Adrenal gland (tissue), 12 donors: ENCODE data around the gene TEX35. TPM values are rescaled to one million over a fixed set of nuclear protein-coding genes. Genes with fewer than 3 reads are reported as not detected.

Experiments
- DNase-seq, 7 donors: peaks; one replicate each; pipeline ENCODE4 v3.0.0-alpha.2; 2019 to 2020
- H3K27ac ChIP-seq, 5 donors: fragments of 200-600 bp; sonication (generic) in 4 of 5; 1 replicate in 3 of 5; 2 replicates in 2 of 5; pipeline versions ENCODE4 v1.5.1 to v1.8.0; 2016 to 2020; ENCODE audit warnings: mild to moderate bottlenecking in 1 of 5
- H3K27me3 ChIP-seq: fragments of 200-600 bp; 2 replicates; pipeline ENCODE4 v1.8.0; 2021
- H3K36me3 ChIP-seq, 2 donors: fragments of 200-600 bp; replicated peaks in 1 of 2; 1 replicate in 1 of 2; 2 replicates in 1 of 2; pipeline versions ENCODE4 v1.5.1 to v1.8.0; 2018 to 2022
- H3K4me1 ChIP-seq, 2 donors: fragments of 200-600 bp; replicated peaks in 1 of 2; 1 replicate in 1 of 2; 2 replicates in 1 of 2; pipeline versions ENCODE4 v1.5.1 to v1.8.0; 2018 to 2021
- H3K4me3 ChIP-seq, 4 donors: fragments of 200-600 bp; sonication (generic) in 3 of 4; one replicate each; pipeline ENCODE4 v1.5.1; 2016 to 2018
- H3K9me3 ChIP-seq, 3 donors: fragments of 200-600 bp; sonication (generic) in 1 of 3; replicated peaks in 1 of 3; 1 replicate in 2 of 3; 2 replicates in 1 of 3; pipeline versions ENCODE4 v1.5.1 to v1.8.0; 2016 to 2021
- POLR2A ChIP-seq, 2 donors: fragments of 450-650 bp; IDR thresholded peaks; one replicate each; pipeline ENCODE4 v1.6.1; 2017; ENCODE audit warnings: antibody characterized with exemption in 2 of 2, mild to moderate bottlenecking in 2 of 2, moderate library complexity in 1 of 2
- WGBS, 4 donors: extraction: QIAGEN DNeasy Blood & Tissue Kit in 2 of 4; methylation state at CpG; one replicate each; pipeline versions ENCODE4 v1.1.5 to v1.1.7; 2013 to 2017; 5-methylcytosine and 5-hydroxymethylcytosine counted together
- intact Hi-C, 2 donors: fragments of 100-400 bp; cut with DNase I; formaldehyde crosslinking; loops; one replicate each; pipeline versions ENCODE4 v1.14.1 to v1.15.0; 2022 to 2023
- polyA plus RNA-seq, 3 donors: library from polyadenylated mRNA; stranded (reverse); fragments of 200-250 nt in 2 of 3; fragments of 350-450 nt in 1 of 3; fragmentation: Illumina TruSeq in 1 of 3; extraction: RNeasy Lipid Tissue Mini Kit (QIAGEN cat#74804) in 1 of 3; gene quantifications; one replicate each; pipeline ENCODE4 v1.2.3, GENCODE V29; 2013 to 2014
- total RNA-seq, 9 donors: library from RNA; depleted of rRNA in 4 of 9; stranded (reverse); fragments of >200 nt in 4 of 9; fragments of 120-200 nt in 1 of 9; fragmentation: NEBNext Ultra II Directional in 1 of 9; extraction: Animal tissue kit (Norgen Biotek cat#: 25700) in 1 of 9; gene quantifications; one replicate each; pipeline versions ENCODE4 v1.1.0 to v1.2.4, GENCODE V29; 2013 to 2023
- TF ChIP-seq, protein P1 (sequence below), 6 experiments: fragments of 450-650 bp in 4 of 6; fragments of 200-600 bp in 2 of 6; sonication (generic) in 1 of 6; IDR thresholded peaks; 1 replicate in 5 of 6; 2 replicates in 1 of 6; pipeline versions ENCODE4 v1.5.1 to v1.8.0; 2016 to 2021; ENCODE audit warnings: antibody characterized with exemption in 6 of 6, mild to moderate bottlenecking in 2 of 6, moderate library complexity in 1 of 6
- donor health status: healthy with polysubstance abuse.
- donor health status: Bipolar disorder and iron deficiency.
- donor health status: DM: yes; HTN: yes; CAD: no.
- donor health status: DM: no; HTN: no; CAD: no.
- donor health status: DM: no; HTN: no; CAD: no.
- donor health status: DM: yes; HTN: yes; CAD: no.

Gene TEX35
- total and polyA plus RNA-seq, 12 donors, result not detected

DNA sequence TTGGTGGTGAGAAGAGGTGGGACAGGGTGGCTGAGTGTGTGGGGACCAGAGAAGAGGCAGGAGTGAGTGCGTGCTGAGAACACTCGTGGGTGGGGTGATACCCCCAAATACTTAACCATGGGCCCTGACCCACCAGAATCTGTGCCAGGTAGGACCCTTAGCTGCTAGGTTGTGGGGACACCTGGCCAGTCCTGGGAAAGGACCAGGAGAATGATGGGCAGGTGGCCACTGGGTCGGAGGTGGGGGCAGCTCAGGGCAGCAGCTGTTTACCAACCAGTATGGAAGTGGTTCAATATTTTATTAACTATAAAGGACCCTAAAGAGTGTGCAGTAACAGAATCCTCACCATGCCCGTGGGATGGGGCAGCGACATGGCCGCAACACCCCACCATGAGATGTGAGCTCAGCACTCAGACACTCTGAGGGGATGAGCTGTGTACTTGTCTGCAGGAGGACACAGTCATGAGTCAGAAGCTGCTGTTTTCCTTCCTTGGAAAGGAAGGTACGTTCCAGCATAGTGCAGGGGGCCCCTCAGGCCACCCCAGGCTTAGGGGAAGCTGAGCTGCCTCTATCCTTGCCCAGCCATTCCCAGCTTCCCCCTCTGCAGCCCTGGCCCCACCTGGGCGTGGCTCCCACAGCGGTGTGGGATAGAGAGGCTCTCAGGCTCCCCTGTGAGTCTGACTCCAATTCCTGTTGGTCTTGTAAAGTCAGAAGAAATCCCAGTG lies 25.4 kb downstream of the TEX35 start:
- Histone ChIP-seq H3K9me3 (no peaks in the 10 kb centered on the region), H3K27me3 (no peaks in the 10 kb centered on the region), H3K27ac (no peak overlapping the region), H3K4me1 (peaks cover 3 to 4% of the 10 kb centered on the region in 2 donors), H3K4me3 (no peak overlapping the region), H3K36me3 (no peaks in the 10 kb centered on the region)
- intact Hi-C loops, result no loop called here
- peak in 1 of 7 donors; percentile 37 for DNase-seq
- TF ChIP-seq POLR2A (IDR thresholded peaks at IDR 0.05), result no peak
- TF ChIP-seq, protein P1, sequence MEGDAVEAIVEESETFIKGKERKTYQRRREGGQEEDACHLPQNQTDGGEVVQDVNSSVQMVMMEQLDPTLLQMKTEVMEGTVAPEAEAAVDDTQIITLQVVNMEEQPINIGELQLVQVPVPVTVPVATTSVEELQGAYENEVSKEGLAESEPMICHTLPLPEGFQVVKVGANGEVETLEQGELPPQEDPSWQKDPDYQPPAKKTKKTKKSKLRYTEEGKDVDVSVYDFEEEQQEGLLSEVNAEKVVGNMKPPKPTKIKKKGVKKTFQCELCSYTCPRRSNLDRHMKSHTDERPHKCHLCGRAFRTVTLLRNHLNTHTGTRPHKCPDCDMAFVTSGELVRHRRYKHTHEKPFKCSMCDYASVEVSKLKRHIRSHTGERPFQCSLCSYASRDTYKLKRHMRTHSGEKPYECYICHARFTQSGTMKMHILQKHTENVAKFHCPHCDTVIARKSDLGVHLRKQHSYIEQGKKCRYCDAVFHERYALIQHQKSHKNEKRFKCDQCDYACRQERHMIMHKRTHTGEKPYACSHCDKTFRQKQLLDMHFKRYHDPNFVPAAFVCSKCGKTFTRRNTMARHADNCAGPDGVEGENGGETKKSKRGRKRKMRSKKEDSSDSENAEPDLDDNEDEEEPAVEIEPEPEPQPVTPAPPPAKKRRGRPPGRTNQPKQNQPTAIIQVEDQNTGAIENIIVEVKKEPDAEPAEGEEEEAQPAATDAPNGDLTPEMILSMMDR (IDR thresholded peaks at IDR 0.05), result no peak
- 78 to 89% (median 79%) methylated on average over 7 to 9 of the region's 9 CpGs for WGBS, 4 donors

DNA sequence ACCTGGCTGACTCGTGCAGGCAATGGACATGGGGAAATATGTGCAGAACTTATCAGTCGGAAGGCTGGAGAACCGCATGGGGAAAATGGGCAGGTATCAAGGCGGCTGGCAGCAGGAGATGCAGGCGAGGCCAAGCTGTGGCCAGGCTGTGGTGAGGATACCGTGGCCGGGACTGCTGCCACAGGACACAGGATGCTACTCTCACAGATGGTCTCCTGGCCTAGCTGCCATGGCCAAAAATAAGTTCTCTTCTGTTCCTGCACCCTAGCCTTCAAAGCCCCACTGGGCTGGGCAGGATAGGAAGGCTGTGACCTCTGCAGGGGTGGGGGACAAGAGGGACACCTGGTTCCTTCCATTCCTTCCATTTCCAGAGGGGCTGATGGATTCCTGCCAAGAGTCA lies 26.4 kb downstream of the TEX35 start:
- intact Hi-C loops, result no loop called here
- Histone ChIP-seq H3K4me3 (no peak overlapping the region), H3K9me3 (no peaks in the 10 kb centered on the region), H3K27ac (no peak overlapping the region), H3K36me3 (no peaks in the 10 kb centered on the region), H3K4me1 (peaks cover 4 to 6% of the 10 kb centered on the region in 2 donors), H3K27me3 (no peaks in the 10 kb centered on the region)
- TF ChIP-seq, protein P1 (IDR thresholded peaks at IDR 0.05), result no peak
- no peak for TF ChIP-seq POLR2A (IDR thresholded peaks at IDR 0.05)
- DNase-seq, result peak in 1 of 7 donors; percentile 43
- 83 to 91% (median 88%) methylated on average over 6 to 7 of the region's 7 CpGs for WGBS, 4 donors

DNA sequence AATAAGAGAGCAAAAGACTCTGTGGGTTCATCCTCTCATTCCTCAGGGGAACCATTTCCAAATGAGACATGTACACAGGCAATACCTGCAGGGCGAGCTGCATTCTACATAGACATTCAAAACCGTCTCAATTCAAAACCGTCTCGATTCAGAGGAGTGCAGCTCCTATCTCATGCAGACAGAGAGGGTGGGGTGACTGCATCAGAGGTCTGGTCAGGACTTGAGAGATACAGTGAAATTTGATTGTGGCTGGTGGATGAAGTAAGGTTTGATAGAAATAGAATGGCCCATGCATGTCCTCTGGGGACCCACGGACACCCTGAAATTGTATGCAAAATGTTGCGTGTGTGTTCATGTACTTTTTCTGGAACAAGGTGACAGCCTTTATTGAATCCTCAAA lies 27.3 kb downstream of the TEX35 start:
- intact Hi-C loops, result loop anchor here in 1 of 2 donors (5.0 kb wide), 2 partner anchors 212 to 462 kb away; no protein-coding TSS in a partner anchor
- peak in 1 of 7 donors; percentile 23 for DNase-seq
- no peaks in the 10 kb centered on the region for H3K36me3 ChIP-seq
- WGBS, 4 donors, result 72 to 89% (median 84%) methylated on average over 6 of the region's 6 CpGs
- H3K4me1 ChIP-seq, result peaks cover 4 to 6% of the 10 kb centered on the region in 2 donors
- H3K4me3 ChIP-seq, result no peak overlapping the region
- H3K9me3 ChIP-seq, result no peaks in the 10 kb centered on the region
- no peak overlapping the region for H3K27ac ChIP-seq
- no peaks in the 10 kb centered on the region for H3K27me3 ChIP-seq
- no peak for TF ChIP-seq POLR2A (IDR thresholded peaks at IDR 0.05)
- TF ChIP-seq, protein P1 (IDR thresholded peaks at IDR 0.05), result no peak

DNA sequence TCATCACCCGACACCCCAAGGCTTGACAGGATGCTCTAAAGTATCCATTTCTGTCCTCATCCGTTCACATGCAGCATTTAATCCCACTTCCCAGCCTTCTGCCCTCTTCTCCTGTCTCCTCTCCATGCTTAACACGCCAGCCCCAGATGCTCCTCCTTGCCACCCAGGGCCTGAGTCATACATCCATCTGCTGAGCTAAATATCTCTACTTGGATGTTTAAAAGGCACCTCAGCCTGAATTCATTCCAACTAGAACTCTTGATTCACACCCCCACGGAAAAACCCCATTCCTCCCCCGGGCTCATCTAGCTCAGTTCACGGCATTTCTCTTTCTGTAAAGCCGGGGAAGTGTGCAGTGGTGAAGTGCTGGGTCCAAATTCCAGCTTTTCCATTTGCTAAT lies 27.7 kb downstream of the TEX35 start:
- intact Hi-C loops, result loop anchor here in 1 of 2 donors (5.0 kb wide), 2 partner anchors 212 to 462 kb away; no protein-coding TSS in a partner anchor

More for the DNA sequence above, 27.7 kb downstream of the TEX35 start:
- Histone ChIP-seq H3K4me1 (peaks cover 4 to 6% of the 10 kb centered on the region in 2 donors), H3K27ac (no peak overlapping the region), H3K9me3 (no peaks in the 10 kb centered on the region), H3K27me3 (no peaks in the 10 kb centered on the region), H3K4me3 (no peak overlapping the region), H3K36me3 (no peaks in the 10 kb centered on the region)
- peak in 1 of 7 donors; percentile 24 for DNase-seq
- TF ChIP-seq POLR2A (IDR thresholded peaks at IDR 0.05), result no peak
- TF ChIP-seq, protein P1 (IDR thresholded peaks at IDR 0.05), result no peak
- 82 to 87% (median 85%) methylated on average over 7 of the region's 7 CpGs for WGBS, 4 donors
